Brain microvascular endothelial cell (primary cell): ENCODE measurements around the gene MLST8.
"Not testable (repeated sequence)": the region's sequence is repeated elsewhere in the genome, so short reads cannot be mapped to it uniquely, and the experiment has no call there.

Experiments used
- DNase-seq: peaks from one replicate; pipeline ENCODE4 v3.0.0-alpha.2; 2020
- H3K27ac ChIP-seq: fragments of 250-450 bp; sonication (Bioruptor Pico); 2 replicates; pipeline ENCODE4 v1.5.1; 2020; ENCODE audit warnings: mild to moderate bottlenecking, moderate library complexity
- H3K27me3 ChIP-seq: fragments of 250-450 bp; sonication (Bioruptor Pico); replicated peaks from 2 replicates; pipeline ENCODE4 v1.5.1; 2020; ENCODE audit warnings: mild to moderate bottlenecking
- H3K36me3 ChIP-seq: fragments of 250-450 bp; sonication (Bioruptor Pico); replicated peaks from 2 replicates; pipeline ENCODE4 v1.5.1; 2020; ENCODE audit warnings: mild to moderate bottlenecking
- H3K4me3 ChIP-seq: 2 replicates; pipeline ENCODE4 v1.5.1; 2011; ENCODE audit warnings: low read depth, mild to moderate bottlenecking, control low read depth, low read length, moderate library complexity
- in situ Hi-C: cut with HindIII; loops from 2 replicates; pipeline ENCODE4 v1.10.0; 2017; ENCODE audit warnings: low sequenced_read_pairs, low pct_ligation_motif_present
- TF ChIP-seq, protein P1 (sequence below): IDR thresholded peaks from 2 replicates; pipeline ENCODE4 v1.5.1; 2011; ENCODE audit warnings: low read depth, mild to moderate bottlenecking, moderate library complexity, low read length, control low read depth, inconsistent platforms; ENCODE audit errors: missing control alignments

Gene MLST8

DNA sequence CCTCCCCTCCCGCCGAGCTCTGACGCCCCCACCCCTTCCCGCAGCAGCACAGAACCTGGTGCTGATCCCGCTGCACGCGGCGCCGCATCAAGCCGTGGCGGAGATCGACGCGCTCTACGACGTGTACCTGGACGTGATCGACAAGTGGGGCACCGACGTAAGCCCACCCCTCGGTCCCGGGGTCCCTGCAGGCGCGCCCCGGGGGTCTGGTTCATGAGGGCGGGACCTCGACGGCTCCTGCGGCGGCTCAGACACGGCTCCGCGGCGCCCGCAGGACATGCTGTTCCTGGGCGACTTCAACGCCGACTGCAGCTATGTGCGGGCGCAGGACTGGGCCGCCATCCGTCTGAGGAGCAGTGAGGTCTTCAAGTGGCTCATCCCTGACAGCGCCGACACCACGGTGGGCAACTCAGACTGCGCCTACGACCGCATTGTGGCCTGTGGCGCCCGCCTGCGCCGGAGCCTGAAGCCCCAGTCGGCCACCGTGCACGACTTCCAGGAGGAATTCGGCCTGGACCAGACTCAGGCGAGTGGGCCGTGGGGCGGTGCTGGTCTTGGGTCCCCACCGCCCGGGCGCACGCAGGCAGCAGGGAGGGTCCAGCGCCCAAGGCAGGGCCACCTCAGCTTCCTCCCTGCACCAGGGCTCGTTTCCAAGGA, 32.4 kb downstream of the MLST8 start:
- H3K27me3 ChIP-seq = peaks cover 5% of the 10 kb centered on the region
- H3K4me3 ChIP-seq = no peak overlapping the region
- H3K36me3 ChIP-seq = peaks cover 31% of the 10 kb centered on the region
- no peak for DNase-seq
- TF ChIP-seq, protein P1, sequence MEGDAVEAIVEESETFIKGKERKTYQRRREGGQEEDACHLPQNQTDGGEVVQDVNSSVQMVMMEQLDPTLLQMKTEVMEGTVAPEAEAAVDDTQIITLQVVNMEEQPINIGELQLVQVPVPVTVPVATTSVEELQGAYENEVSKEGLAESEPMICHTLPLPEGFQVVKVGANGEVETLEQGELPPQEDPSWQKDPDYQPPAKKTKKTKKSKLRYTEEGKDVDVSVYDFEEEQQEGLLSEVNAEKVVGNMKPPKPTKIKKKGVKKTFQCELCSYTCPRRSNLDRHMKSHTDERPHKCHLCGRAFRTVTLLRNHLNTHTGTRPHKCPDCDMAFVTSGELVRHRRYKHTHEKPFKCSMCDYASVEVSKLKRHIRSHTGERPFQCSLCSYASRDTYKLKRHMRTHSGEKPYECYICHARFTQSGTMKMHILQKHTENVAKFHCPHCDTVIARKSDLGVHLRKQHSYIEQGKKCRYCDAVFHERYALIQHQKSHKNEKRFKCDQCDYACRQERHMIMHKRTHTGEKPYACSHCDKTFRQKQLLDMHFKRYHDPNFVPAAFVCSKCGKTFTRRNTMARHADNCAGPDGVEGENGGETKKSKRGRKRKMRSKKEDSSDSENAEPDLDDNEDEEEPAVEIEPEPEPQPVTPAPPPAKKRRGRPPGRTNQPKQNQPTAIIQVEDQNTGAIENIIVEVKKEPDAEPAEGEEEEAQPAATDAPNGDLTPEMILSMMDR = no peak
- H3K27ac ChIP-seq = no peak overlapping the region
- in situ Hi-C loops = no loop called here

DNA sequence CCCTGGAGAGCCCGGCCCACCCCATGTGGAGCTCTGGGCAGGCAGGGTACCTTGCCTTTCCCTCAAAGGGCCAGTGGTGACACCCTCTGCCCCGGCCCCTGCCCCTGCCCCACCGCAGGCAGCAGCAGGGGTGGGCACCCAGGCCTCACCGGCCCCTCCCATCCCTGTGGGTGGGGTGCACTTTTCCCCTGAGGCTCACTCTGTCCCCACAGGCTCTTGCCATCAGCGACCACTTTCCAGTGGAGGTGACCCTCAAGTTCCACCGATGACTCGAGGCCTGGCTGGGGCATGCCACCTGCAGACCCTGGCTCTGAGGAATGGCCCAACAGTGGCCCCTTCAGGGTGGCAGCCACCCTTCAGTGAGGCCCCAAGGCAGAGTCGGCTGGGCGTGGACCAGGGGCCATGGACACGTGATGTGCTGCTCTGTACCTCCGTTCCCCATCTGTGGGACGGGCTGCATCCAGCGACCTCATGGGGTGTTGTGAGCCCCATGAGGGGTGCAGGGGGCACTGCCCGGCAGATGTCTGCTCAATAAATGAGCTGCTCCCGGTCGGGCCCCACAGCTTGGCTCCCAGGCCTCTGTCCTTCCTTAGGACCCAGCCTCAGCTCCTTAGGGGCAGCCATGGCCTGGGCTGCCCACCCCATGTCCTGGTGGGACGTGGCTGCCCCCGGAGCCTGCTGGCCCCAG, 33.0 kb downstream of the MLST8 start:
- H3K36me3 ChIP-seq = peaks cover 32% of the 10 kb centered on the region
- in situ Hi-C loops = no loop called here
- H3K27ac ChIP-seq = no peak overlapping the region
- H3K27me3 ChIP-seq = peaks cover 5% of the 10 kb centered on the region
- TF ChIP-seq, protein P1 = no peak
- DNase-seq = no peak
- no peak overlapping the region for H3K4me3 ChIP-seq

DNA sequence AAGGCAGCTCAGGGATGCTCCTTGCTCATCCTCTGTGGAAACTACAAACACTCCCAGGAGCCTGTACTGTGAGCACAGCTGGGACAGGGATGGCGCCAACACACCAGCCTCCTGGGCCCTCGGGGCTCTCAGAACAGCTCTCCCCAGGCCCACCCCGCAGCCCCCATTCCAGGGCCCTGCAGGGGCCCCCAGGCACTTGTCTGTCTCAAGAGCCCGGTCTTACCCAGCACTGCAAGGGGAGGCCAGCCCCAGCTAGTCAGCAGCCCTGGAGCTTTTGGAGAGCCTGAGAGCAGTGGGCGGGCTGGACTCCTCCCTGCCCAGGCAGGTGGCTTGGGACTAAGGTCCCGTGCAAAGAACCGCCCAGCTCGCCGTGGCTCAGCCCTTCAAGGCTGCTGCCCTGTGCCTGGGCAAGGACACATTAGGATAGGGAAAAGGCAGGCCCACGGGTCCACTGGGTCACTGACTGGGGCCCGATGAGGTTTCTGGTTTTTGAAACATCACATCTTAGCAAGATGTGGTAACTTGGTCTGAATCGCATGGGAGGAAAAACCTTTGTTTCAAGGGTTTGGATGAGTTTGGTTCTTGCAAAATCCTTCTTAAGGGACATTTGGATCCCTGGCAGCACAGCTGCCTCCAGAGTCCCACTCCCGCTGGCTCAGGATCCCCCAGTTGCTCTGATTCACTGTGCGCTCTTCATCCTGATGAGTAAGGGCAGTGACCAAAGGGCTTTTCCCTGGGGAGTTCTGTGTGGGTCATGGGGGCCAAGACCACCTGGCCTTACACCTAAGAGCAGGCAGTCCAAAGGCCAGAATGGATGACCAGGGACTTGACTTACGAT, 33.8 kb downstream of the MLST8 start:
- peaks cover 5% of the 10 kb centered on the region for H3K27me3 ChIP-seq
- TF ChIP-seq, protein P1 = no peak
- in situ Hi-C loops = no loop called here
- H3K27ac ChIP-seq = no peak overlapping the region
- DNase-seq = no peak
- H3K36me3 ChIP-seq = peaks cover 30% of the 10 kb centered on the region
- H3K4me3 ChIP-seq = no peak overlapping the region

DNA sequence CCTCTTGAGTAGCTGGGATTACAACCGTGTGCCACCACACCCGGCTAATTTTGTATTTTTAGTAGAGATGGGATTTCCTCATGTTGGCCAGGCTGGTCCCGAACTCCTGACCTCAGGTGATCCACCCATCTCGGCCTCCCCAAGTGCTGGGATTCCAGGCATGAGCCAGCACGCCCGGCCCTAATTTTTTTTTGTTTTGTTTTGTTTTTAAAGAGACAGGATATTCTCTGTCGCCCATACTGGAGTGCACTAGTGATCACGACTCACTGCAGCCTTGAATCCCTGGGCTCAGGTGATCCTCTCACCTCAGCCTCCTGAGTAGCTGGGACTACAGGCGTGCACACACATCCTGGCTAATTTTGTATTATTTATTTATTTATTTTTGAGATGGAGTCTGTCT, 35.1 kb downstream of the MLST8 start:
- H3K4me3 ChIP-seq, in situ Hi-C loops, H3K27me3 ChIP-seq, H3K27ac ChIP-seq, DNase-seq: not testable (repeated sequence)
- peaks cover 31% of the 10 kb centered on the region for H3K36me3 ChIP-seq

DNA sequence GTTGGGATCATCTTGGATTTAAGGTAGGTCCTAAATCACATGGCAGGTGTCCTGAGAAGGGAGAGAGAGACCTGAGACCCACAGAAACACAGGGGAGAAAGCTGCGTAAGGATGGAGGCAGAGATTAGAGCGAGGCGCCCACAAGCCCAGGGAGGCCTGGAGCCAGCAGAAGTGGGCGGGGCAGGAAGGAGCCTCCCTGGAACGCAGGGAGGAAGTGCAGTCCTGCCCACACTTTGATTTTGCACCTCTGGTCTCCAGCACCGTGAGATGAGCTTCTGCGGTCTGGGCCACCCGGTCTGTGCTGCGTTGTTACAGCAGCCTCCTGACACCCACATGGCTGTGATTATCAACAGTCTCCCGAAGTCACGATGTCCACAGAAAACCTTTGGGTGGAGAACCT, 37.3 kb downstream of the MLST8 start:
- in situ Hi-C loops = no loop called here
- TF ChIP-seq, protein P1 = no peak
- Histone ChIP-seq H3K27ac (no peak overlapping the region), H3K27me3 (no peaks in the 10 kb centered on the region), H3K36me3 (peaks cover 43% of the 10 kb centered on the region), H3K4me3 (no peak overlapping the region)
- no peak for DNase-seq

DNA sequence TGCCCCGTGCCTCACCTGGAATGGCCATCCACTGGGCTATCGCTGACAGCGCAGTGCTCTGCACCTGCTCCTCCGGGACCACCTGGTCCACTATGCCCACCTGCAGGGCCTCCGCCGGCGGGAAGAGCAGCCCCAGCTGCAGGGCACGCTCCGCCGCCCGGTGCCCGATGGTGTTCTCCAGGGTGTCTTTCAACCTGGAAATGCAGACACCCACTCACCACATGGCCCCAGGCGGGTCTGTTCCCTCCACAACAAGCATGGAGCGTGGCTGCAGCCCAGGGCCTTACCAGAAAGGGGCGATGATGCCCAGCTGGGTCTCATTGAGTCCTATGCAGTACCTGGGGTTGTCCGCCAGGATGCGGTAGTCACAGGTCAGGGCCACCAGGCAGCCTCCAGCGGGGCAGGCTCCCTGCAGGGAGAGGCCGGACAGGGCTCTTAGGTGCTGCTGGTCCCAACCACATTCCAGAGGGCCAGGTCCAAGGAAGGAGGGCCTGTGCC, 37.8 kb downstream of the MLST8 start:
- in situ Hi-C loops = no loop called here
- DNase-seq = no peak
- TF ChIP-seq, protein P1 = peak; percentile 9
- no peaks in the 10 kb centered on the region for H3K27me3 ChIP-seq
- no peak overlapping the region for H3K4me3 ChIP-seq
- peaks cover 43% of the 10 kb centered on the region for H3K36me3 ChIP-seq
- no peak overlapping the region for H3K27ac ChIP-seq
